Bronchial epithelial cell (primary cell): ENCODE results near the gene DENND2A. TPM values are rescaled to one million over a fixed set of nuclear protein-coding genes. Genes with fewer than 3 reads are reported as not detected.

ENCODE experiments used
- DNase-seq: peaks from one replicate; pipeline ENCODE4 v3.0.0-alpha.2; 2010; ENCODE audit warnings: low read depth
- FAIRE-seq: peaks from 2 replicates; lab custom pipeline; 2011; peaks lifted over from hg19 to GRCh38; lab: Jason Lieb, UNC
- H3K27me3 ChIP-seq: 2 replicates; pipeline ENCODE4 v1.5.1; 2011; ENCODE audit warnings: low read length; ENCODE audit not compliant: control insufficient read depth, insufficient read depth
- H3K36me3 ChIP-seq: 2 replicates; pipeline ENCODE4 v1.5.1; 2011; ENCODE audit warnings: low read length; ENCODE audit not compliant: control insufficient read depth, insufficient read depth
- H3K4me3 ChIP-seq: 2 replicates; pipeline ENCODE4 v1.5.1; 2011; ENCODE audit warnings: mild to moderate bottlenecking, low read depth, low read length, control low read depth
- CTCF ChIP-seq: IDR thresholded peaks from 2 replicates; pipeline ENCODE4 v1.5.1; 2011; ENCODE audit warnings: mild to moderate bottlenecking, moderate library complexity, low read length, control low read depth, inconsistent platforms; ENCODE audit not compliant: insufficient read depth, severe bottlenecking
- total RNA-seq: library from RNA; depleted of rRNA; stranded (reverse); fragments of >200 nt; gene quantifications from 2 replicates; pipeline ENCODE4 v1.2.1, GENCODE V29; 2014

The DENND2A gene
- total RNA-seq, 1 donor from 2014 or later: 0.26 TPM

- no peak for FAIRE-seq
- DNase-seq: no peak
- TF ChIP-seq CTCF: no peak
- Histone ChIP-seq H3K27me3 (no peaks in the 10 kb centered on the region), H3K36me3 (no peaks in the 10 kb centered on the region), H3K4me3 (no peak overlapping the region)
Measured at GRCh38 chr7:140552240-140552679, 88.4 kb downstream of the DENND2A start.

GRCh38 chr7:140551355-140552239, 89.0 kb downstream of the DENND2A start:
- FAIRE-seq (no peak), DNase-seq (no peak)
- H3K4me3 ChIP-seq: no peak overlapping the region
- no peaks in the 10 kb centered on the region for H3K27me3 ChIP-seq
- no peak for TF ChIP-seq CTCF
- H3K36me3 ChIP-seq: no peaks in the 10 kb centered on the region

GRCh38 chr7:140546947-140547346, 93.7 kb downstream of the DENND2A start:
- DNase-seq (no peak), FAIRE-seq (no peak)
- TF ChIP-seq CTCF: no peak
- H3K36me3 ChIP-seq: no peaks in the 10 kb centered on the region
- no peak overlapping the region for H3K4me3 ChIP-seq
- H3K27me3 ChIP-seq: no peaks in the 10 kb centered on the region

GRCh38 chr7:140544388-140544826, 96.2 kb downstream of the DENND2A start:
- DNase-seq (no peak), FAIRE-seq (no peak)
- H3K36me3 ChIP-seq: no peaks in the 10 kb centered on the region
- no peaks in the 10 kb centered on the region for H3K27me3 ChIP-seq
- no peak overlapping the region for H3K4me3 ChIP-seq
- no peak for TF ChIP-seq CTCF

- Histone ChIP-seq H3K27me3 (no peaks in the 10 kb centered on the region), H3K36me3 (no peaks in the 10 kb centered on the region), H3K4me3 (no peak overlapping the region)
- no peak for DNase-seq
- no peak for FAIRE-seq
- TF ChIP-seq CTCF: no peak
Measured at GRCh38 chr7:140542228-140542603, 98.4 kb downstream of the DENND2A start.
